H1 (cell line): ENCODE data around the gene EIPR1. TPM values are rescaled to one million over a fixed set of nuclear protein-coding genes. Genes with fewer than 3 reads are reported as not detected.

ENCODE experiments used
- CTCF ChIP-seq, 3 experiments: IDR thresholded peaks; 1 replicate in 2 of 3; 2 replicates in 1 of 3; pipeline versions ENCODE4 v1.5.1 to v1.6.1; 2011; ENCODE audit warnings: low read length in 3 of 3, mild to moderate bottlenecking in 3 of 3, inconsistent platforms in 2 of 3, low read depth in 1 of 3, moderate library complexity in 1 of 3; ENCODE audit not compliant: insufficient read depth in 1 of 3; ENCODE audit errors: control extremely low read depth in 1 of 3
- JUND ChIP-seq: IDR thresholded peaks from 2 replicates; pipeline ENCODE4 v1.6.1; 2011; ENCODE audit warnings: mild to moderate bottlenecking, improper control_type of control experiment, low read length
- polyA plus RNA-seq, 7 experiments: library from polyadenylated mRNA; depleted of rRNA in 3 of 7; stranded (reverse) in 5 of 7; unstranded in 2 of 7; fragments of >200 nt in 5 of 7; fragments of 200-250 nt in 2 of 7; gene quantifications; 1 replicate in 5 of 7; 2 replicates in 1 of 7; 4 replicates in 1 of 7; pipeline versions ENCODE4 v1.2.1 to v1.2.3, GENCODE V29; 2011 to 2013; ENCODE audit warnings: missing spikeins in 2 of 7, mixed read lengths in 2 of 7
- total RNA-seq: library from RNA; stranded (reverse); fragmentation: NEBNext Ultra II Directional; extraction: Animal tissue kit (Norgen Biotek cat#: 25700); gene quantifications from 2 replicates; pipeline ENCODE4 v1.2.1, GENCODE V29; 2021
- TF ChIP-seq, protein P1 (sequence below): IDR thresholded peaks from 2 replicates; pipeline ENCODE4 v1.6.1; 2012; ENCODE audit warnings: inconsistent platforms

EIPR1 gene
- total and polyA plus RNA-seq, 2 of the 8 experiments (the other 6 are each of a cell fraction or from before 2014, with no cell fraction given) = 26.3 to 56.4 TPM

DNA sequence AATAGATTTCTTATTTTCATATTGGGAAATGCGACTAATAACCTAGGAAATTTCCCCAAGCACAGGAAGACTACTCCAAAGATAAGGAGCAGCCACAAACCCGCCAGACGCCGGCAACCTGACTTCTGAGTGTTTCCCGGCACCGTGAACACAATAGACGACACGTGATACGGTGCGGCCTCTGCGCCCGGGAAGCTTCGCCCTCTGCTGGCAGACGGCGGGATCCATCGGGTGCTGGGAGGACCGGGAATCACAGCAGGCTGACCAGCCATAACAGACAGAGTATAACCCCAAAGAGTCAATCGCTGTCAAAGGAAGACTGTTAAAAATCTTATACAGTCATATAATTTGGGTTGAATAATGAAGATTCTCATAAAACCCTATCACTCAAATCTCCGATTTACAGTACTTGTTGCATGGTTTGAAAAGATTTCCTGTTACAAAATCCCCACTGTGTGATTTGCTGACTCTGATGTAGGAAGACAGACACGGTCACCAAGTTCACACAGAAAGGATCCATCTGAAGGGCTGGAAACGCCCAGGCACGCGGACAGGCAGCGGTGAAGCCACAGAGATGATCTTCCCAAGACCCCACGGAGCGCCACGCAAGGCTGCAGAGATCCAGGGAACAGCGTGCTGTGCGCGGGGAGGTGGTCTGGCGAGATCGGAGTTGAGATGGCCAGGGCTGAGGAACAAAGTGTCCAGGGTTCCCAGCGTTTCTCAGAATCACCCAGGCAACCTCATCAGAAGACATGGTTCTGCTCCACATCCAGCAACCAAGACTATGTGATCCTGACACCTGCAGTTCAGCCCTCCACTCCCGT lies 73.8 kb downstream of the EIPR1 start (continued):
- peak; percentile 84 to 94 (median 94) for TF ChIP-seq CTCF (IDR thresholded peaks at IDR 0.05; ENCODE audit: control extremely low read depth in 1 of 3, insufficient read depth in 1 of 3, low read depth in 1 of 3, low read length in 3 of 3)
- 0 out of 2 replicates have a peak, but pooled peaks have one; percentile 11 for TF ChIP-seq JUND
- TF ChIP-seq, protein P1, sequence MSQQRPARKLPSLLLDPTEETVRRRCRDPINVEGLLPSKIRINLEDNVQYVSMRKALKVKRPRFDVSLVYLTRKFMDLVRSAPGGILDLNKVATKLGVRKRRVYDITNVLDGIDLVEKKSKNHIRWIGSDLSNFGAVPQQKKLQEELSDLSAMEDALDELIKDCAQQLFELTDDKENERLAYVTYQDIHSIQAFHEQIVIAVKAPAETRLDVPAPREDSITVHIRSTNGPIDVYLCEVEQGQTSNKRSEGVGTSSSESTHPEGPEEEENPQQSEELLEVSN = peak; percentile 52; the same call in 1 of the 2 replicates
